Brain microvascular endothelial cell (primary cell): Measurements from ENCODE around the gene GTSE1.

ENCODE experiments used
- DNase-seq: peaks from one replicate; pipeline ENCODE4 v3.0.0-alpha.2; 2020
- H3K27ac ChIP-seq: fragments of 250-450 bp; sonication (Bioruptor Pico); 2 replicates; pipeline ENCODE4 v1.5.1; 2020; ENCODE audit warnings: mild to moderate bottlenecking, moderate library complexity
- H3K27me3 ChIP-seq: fragments of 250-450 bp; sonication (Bioruptor Pico); replicated peaks from 2 replicates; pipeline ENCODE4 v1.5.1; 2020; ENCODE audit warnings: mild to moderate bottlenecking
- H3K36me3 ChIP-seq: fragments of 250-450 bp; sonication (Bioruptor Pico); replicated peaks from 2 replicates; pipeline ENCODE4 v1.5.1; 2020; ENCODE audit warnings: mild to moderate bottlenecking
- H3K4me3 ChIP-seq: 2 replicates; pipeline ENCODE4 v1.5.1; 2011; ENCODE audit warnings: low read depth, mild to moderate bottlenecking, control low read depth, low read length, moderate library complexity
- in situ Hi-C: cut with HindIII; loops from 2 replicates; pipeline ENCODE4 v1.10.0; 2017; ENCODE audit warnings: low sequenced_read_pairs, low pct_ligation_motif_present
- TF ChIP-seq, protein P1 (sequence below): IDR thresholded peaks from 2 replicates; pipeline ENCODE4 v1.5.1; 2011; ENCODE audit warnings: low read depth, mild to moderate bottlenecking, moderate library complexity, low read length, control low read depth, inconsistent platforms; ENCODE audit errors: missing control alignments

GTSE1 gene, protein sequence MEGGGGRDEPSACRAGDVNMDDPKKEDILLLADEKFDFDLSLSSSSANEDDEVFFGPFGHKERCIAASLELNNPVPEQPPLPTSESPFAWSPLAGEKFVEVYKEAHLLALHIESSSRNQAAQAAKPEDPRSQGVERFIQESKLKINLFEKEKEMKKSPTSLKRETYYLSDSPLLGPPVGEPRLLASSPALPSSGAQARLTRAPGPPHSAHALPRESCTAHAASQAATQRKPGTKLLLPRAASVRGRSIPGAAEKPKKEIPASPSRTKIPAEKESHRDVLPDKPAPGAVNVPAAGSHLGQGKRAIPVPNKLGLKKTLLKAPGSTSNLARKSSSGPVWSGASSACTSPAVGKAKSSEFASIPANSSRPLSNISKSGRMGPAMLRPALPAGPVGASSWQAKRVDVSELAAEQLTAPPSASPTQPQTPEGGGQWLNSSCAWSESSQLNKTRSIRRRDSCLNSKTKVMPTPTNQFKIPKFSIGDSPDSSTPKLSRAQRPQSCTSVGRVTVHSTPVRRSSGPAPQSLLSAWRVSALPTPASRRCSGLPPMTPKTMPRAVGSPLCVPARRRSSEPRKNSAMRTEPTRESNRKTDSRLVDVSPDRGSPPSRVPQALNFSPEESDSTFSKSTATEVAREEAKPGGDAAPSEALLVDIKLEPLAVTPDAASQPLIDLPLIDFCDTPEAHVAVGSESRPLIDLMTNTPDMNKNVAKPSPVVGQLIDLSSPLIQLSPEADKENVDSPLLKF

DNA sequence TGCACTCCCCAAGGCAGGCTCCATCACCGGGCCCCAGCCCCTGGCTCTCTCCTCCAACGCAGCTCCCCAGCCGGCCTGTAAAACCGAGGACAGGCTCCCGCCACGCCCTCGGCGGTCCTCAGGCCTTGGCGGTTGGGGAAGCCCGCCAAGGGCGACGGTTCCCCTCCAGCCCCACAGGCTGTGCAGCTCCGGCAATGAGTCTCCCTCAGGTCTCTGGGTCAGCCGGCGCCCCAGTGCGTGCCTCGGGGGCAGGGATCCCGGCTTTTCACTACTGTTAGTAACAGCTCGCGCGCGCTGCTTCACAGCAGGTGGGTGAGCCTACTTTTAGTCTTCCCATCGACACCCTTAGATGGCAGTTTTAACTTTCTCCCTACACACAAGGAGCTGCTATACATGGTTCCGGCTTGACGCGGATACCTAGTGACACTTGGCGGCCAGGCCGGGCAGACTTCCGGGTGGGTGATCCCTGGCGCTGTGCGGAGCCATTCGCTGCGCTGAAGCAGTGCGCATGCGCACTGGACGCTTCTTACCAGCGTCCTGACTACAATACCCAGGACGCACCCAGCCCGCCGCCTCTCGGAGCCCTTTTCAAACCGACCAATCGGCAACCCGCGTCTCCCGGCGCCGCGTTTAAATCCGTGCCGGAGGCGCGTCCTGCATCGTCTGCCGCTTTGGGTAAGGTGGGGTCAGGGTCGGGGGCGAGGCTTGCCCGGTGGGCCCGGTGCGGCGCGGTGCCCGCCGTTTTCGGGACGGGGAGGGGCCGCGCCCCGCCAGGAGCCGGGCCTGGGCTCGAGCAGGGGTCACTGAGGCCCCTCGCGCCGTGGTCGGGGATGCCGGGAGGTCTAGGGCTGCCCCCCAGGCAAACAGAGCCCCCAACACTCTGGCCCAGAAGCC lies at the start of gene GTSE1:
Gene GTSE1, plus strand, starts transcription at position 614 of the 894 bp plus-strand sequence. CDS start 531 bp downstream, outside the sequence.
- peak; percentile 95 for DNase-seq
- in situ Hi-C loops, result no loop called here
- Histone ChIP-seq H3K27me3 (no peaks in the 10 kb centered on the region), H3K4me3 (peak within 1 kb of the TSS; percentile 82), H3K36me3 (peaks cover 7% of the 10 kb centered on the region), H3K27ac (peak within 1 kb of the TSS; percentile 66)
- TF ChIP-seq, protein P1, sequence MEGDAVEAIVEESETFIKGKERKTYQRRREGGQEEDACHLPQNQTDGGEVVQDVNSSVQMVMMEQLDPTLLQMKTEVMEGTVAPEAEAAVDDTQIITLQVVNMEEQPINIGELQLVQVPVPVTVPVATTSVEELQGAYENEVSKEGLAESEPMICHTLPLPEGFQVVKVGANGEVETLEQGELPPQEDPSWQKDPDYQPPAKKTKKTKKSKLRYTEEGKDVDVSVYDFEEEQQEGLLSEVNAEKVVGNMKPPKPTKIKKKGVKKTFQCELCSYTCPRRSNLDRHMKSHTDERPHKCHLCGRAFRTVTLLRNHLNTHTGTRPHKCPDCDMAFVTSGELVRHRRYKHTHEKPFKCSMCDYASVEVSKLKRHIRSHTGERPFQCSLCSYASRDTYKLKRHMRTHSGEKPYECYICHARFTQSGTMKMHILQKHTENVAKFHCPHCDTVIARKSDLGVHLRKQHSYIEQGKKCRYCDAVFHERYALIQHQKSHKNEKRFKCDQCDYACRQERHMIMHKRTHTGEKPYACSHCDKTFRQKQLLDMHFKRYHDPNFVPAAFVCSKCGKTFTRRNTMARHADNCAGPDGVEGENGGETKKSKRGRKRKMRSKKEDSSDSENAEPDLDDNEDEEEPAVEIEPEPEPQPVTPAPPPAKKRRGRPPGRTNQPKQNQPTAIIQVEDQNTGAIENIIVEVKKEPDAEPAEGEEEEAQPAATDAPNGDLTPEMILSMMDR, result no peak

DNA sequence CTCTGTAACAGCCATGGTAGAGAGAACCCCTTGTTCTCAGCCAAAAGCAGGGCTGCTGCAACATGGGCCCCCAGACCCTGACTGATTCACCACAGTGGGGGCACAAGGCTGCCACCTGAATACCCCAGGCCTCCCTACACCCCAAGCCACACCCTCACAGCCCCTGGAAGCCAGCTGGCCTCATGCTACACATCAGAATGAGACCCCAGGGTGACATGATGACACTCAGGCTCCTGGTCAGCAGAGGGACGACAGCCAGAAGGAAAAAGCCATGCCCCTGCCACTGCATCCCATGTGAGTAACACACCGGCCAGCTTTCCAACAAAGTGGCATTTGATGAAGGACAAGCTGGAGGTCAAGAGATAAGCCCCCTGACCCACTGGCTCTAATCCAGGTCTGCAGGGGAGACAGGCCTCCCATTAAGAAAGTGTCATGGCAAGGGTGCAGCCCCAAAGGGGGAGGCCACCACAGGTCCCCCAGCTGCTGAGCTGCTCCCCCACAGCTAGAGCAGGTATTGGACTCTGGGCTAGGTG lies 49.2 kb upstream of the GTSE1 start:
- H3K4me3 ChIP-seq, result no peak overlapping the region
- DNase-seq, result no peak
- H3K27ac ChIP-seq, result no peak overlapping the region
- in situ Hi-C loops, result no loop called here
- no peaks in the 10 kb centered on the region for H3K27me3 ChIP-seq
- H3K36me3 ChIP-seq, result no peaks in the 10 kb centered on the region
- TF ChIP-seq, protein P1, result no peak

GRCh38 chr22:46250035-46250782 lies 46.5 kb upstream of the GTSE1 start, which contains the start of gene CDPF1:
Gene CDPF1, minus strand, starts transcription at chr22:46250293. Its CDS starts 2,009 bp downstream, at chr22:46248284.
- Histone ChIP-seq H3K27ac (peak within 1 kb of the TSS; percentile 43), H3K27me3 (no peaks in the 10 kb centered on the region), H3K4me3 (peak within 1 kb of the TSS; percentile 82), H3K36me3 (no peaks in the 10 kb centered on the region)
- DNase-seq, result peak; percentile 65
- TF ChIP-seq, protein P1, result no peak
- in situ Hi-C loops, result no loop called here

DNA sequence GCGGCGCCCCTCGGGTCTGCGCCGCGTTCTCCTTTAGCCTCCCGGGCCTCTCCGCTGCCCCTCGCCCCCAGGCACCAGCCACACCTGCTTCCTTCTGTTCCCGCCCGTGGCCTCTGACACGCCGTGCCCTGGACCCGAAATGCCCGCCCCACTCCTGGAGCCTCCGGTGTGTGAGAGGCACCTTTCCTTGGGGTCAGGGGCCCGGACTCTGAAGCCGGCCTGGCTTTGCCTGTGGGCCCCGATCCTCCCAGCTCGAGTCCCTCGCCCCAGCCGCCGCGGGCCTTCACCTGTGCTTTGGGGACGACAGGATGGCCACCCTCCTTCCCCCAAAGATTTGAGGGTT lies 45.9 kb upstream of the GTSE1 start:
- TF ChIP-seq, protein P1, result no peak
- H3K4me3 ChIP-seq, result peak overlapping the region; percentile 82
- H3K27me3 ChIP-seq, result no peaks in the 10 kb centered on the region
- in situ Hi-C loops, result no loop called here
- DNase-seq, result no peak
- H3K27ac ChIP-seq, result no peak overlapping the region
- no peaks in the 10 kb centered on the region for H3K36me3 ChIP-seq

DNA sequence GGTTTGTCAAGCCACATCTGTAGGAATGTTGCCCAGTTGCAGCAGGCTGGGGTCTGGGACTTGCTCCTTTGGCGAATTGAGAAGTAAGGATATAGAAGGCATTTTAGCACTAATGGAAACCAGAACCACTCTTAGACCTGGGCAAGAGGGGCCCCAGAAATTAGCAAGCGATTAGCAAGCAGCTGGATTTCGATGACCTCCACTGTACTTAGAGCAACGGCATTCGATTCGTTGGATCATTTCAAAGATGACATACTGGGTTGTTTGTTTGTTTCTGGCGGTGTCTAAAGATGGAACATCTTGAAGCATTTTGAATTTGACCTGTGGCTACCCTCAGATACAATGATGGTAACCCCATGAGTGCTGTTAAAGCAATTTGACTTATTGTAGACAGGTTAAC lies 45.4 kb upstream of the GTSE1 start:
- Histone ChIP-seq H3K27ac (no peak overlapping the region), H3K27me3 (no peaks in the 10 kb centered on the region), H3K36me3 (no peaks in the 10 kb centered on the region), H3K4me3 (peak overlapping the region; percentile 82)
- TF ChIP-seq, protein P1, result no peak
- DNase-seq, result no peak
- in situ Hi-C loops, result no loop called here
